Measurements from ENCODE around the gene RP2. TPM values are rescaled to one million over a fixed set of nuclear protein-coding genes. Genes with fewer than 3 reads are reported as not detected.
A peak's percentile ranks its signal among the peaks of the same experiment; 100 is the strongest.

RP2 gene
- polyA plus RNA-seq, 2 of the 4 experiments (the other 2 are of a cell fraction) = 14.0 to 14.8 TPM

DNA sequence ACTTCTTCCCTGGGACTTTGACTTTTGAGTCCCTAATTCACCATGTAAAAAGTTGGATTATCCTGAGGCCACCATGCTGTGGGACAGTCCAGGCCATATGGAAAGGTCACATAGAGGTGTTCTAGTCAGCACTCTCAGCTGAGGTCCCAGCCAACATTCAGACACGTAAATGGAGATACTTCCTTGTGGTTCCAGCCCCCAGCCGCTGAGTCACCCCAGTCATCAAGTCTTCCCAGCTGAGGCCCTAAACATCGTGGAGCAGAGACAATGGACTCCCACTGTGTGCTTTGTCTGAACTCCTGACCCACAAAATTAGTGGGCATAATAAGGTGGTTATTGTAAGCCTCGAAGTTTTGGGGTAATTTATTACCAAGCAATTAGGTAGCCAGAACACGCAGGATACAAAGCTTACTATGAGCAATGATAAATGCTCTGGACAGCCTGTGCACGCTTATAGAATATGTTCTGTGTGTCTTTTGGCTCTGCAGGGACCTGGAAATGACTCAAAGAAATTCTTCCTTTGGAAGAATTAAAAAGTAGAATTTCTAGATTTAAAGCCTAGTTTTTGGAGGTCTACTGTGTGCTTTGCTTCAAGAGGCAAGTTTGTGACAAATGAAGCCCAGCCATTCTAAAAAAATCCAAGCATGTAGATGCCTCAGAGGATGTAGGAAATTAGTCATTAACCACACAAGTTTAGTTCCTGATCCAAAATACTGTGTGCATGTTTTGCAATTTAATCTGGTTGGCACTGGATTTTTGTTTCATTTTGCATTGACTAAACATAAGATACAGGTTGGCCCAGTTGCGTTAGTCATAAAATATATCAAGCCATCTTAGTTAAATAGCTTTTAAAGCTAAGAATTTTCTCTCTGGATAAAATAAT is 44.7 kb upstream of the RP2 start:
- no peaks in the 10 kb centered on the region for H3K9me3 ChIP-seq
- no peak for TF ChIP-seq ZFP36 (IDR thresholded peaks at IDR 0.05; ENCODE audit: borderline replicate concordance, partially characterized antibody)
- peak in 1 of 2 experiments; percentile 20; a peak in 1 of 5 replicates for TF ChIP-seq JUN (IDR thresholded peaks at IDR 0.05)
- TF ChIP-seq CHD2 (IDR thresholded peaks at IDR 0.05; ENCODE audit: low read length, partially characterized antibody) = no peak
- TF ChIP-seq RNF2 (IDR thresholded peaks at IDR 0.05; ENCODE audit: borderline replicate concordance, low read depth) = no peak
- TF ChIP-seq, protein P1, sequence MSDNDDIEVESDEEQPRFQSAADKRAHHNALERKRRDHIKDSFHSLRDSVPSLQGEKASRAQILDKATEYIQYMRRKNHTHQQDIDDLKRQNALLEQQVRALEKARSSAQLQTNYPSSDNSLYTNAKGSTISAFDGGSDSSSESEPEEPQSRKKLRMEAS (IDR thresholded peaks at IDR 0.05) = peak; percentile 64; the same call in 1 of the 2 replicates
- TF ChIP-seq MAFK (IDR thresholded peaks at IDR 0.05; ENCODE audit: partially characterized antibody) = peak; percentile 26
- TF ChIP-seq, protein P2, sequence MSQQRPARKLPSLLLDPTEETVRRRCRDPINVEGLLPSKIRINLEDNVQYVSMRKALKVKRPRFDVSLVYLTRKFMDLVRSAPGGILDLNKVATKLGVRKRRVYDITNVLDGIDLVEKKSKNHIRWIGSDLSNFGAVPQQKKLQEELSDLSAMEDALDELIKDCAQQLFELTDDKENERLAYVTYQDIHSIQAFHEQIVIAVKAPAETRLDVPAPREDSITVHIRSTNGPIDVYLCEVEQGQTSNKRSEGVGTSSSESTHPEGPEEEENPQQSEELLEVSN (IDR thresholded peaks at IDR 0.05; ENCODE audit: borderline replicate concordance, low read depth) = 0 out of 2 replicates have a peak, but pooled peaks have one; percentile 55
- TF ChIP-seq RAD21 (conservative IDR thresholded peaks at IDR 0.05 in 1 of 2, IDR thresholded peaks at IDR 0.05 in 1 of 2) = 0 out of 5 replicates have a peak, but pooled peaks have one; percentile 2 to 5
- no peak for TF ChIP-seq NPAS2 (CRISPR knock-in tag; IDR thresholded peaks at IDR 0.05; ENCODE audit: borderline replicate concordance)
- 0 out of 2 replicates have a peak, but pooled peaks have one; percentile 6 for TF ChIP-seq FOSL2 (IDR thresholded peaks at IDR 0.05)
- TF ChIP-seq FOSL2 (CRISPR knock-in tag; IDR thresholded peaks at IDR 0.05) = peak; percentile 75
- peak; percentile 60 to 77; a peak in 3 of 4 replicates for TF ChIP-seq CEBPB (IDR thresholded peaks at IDR 0.05)
- peak; percentile 38 for TF ChIP-seq JUNB (IDR thresholded peaks at IDR 0.05)
- TF ChIP-seq, protein P3, sequence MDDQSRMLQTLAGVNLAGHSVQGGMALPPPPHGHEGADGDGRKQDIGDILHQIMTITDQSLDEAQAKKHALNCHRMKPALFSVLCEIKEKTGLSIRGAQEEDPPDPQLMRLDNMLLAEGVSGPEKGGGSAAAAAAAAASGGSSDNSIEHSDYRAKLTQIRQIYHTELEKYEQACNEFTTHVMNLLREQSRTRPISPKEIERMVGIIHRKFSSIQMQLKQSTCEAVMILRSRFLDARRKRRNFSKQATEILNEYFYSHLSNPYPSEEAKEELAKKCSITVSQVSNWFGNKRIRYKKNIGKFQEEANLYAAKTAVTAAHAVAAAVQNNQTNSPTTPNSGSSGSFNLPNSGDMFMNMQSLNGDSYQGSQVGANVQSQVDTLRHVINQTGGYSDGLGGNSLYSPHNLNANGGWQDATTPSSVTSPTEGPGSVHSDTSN (IDR thresholded peaks at IDR 0.05) = peak; percentile 15; the same call in 1 of the 2 replicates
- peak; percentile 58; the same call in 1 of the 2 replicates for TF ChIP-seq GATA3 (IDR thresholded peaks at IDR 0.05; ENCODE audit: borderline replicate concordance)
- WGBS (ENCODE audit: missing lambda C conversion rate) = 0% methylated on average over 6 of the region's 7 CpGs
- ChIA-PET POLR2A (interaction anchor here (0.6 to 2.8 kb wide), 5 partner anchors 22 to 237 kb away, joined by 3 to 28 read pairs (median 7); partner anchors contain the start of gene SLC9A7), CTCF (interaction anchor here (1.0 to 11.3 kb wide), 6 partner anchors 10 to 245 kb away, joined by 3 to 183 read pairs (median 6); partner anchors contain the start of gene SLC9A7)
- H3K4me2 ChIP-seq = peak overlapping the region; percentile 77
- H3K27ac ChIP-seq = peak overlapping the region; percentile 90 to 91
- FAIRE-seq (peak; percentile 99), ATAC-seq (peak; percentile 90 to 93), DNase-seq (ENCODE audit: low read depth in 1 of 2, low spot score in 1 of 2) (peak; percentile 65 to 90)
- H3K4me1 ChIP-seq = peaks cover 30% of the 10 kb centered on the region
- no peak overlapping the region for H3K4me3 ChIP-seq

DNA sequence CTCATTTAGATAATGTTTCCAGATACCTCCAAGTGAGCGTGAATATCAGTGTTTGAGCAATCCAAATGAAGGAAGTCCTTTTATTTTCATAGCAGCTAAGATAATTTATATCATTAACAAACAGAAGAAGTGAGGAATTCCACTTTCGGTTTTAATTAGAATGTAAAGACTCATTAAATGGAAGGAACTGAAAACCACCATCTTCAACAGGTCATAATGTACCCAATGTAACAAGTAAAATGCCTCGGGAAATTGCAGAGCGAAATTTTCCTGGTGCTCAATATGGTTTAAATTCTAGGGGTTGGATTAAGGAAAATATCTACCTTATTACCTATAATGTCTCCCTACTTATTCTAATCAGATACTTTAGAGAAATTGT is 44.0 kb upstream of the RP2 start:
- no peak overlapping the region for H3K4me3 ChIP-seq
- H3K9me3 ChIP-seq = no peaks in the 10 kb centered on the region

More for the DNA sequence above, 44.0 kb upstream of the RP2 start:
- FAIRE-seq (no peak), DNase-seq (ENCODE audit: low read depth in 1 of 2, low spot score in 1 of 2) (no peak), ATAC-seq (no peak)
- WGBS (ENCODE audit: missing lambda C conversion rate) = 43% methylated on average over 4 of the region's 4 CpGs
- POLR2A ChIA-PET = interaction anchor here (0.6 to 2.8 kb wide), 4 partner anchors 23 to 238 kb away, joined by 3 to 28 read pairs (median 7); partner anchors contain the start of gene SLC9A7
- Histone ChIP-seq H3K27ac (peak overlapping the region; percentile 90 to 91), H3K4me1 (peaks cover 30% of the 10 kb centered on the region), H3K4me2 (peak overlapping the region; percentile 77)
- no peak for TF ChIP-seq RNF2 (IDR thresholded peaks at IDR 0.05; ENCODE audit: borderline replicate concordance, low read depth)
- TF ChIP-seq RAD21 (conservative IDR thresholded peaks at IDR 0.05 in 1 of 2, IDR thresholded peaks at IDR 0.05 in 1 of 2) = no peak
- no peak for TF ChIP-seq BHLHE40 (IDR thresholded peaks at IDR 0.05; ENCODE audit: low read depth, low read length)
- TF ChIP-seq FOSL2 (IDR thresholded peaks at IDR 0.05) = no peak
- TF ChIP-seq FOSL2 (CRISPR knock-in tag; IDR thresholded peaks at IDR 0.05) = no peak
- TF ChIP-seq MAFK (IDR thresholded peaks at IDR 0.05; ENCODE audit: partially characterized antibody) = no peak
- no peak for TF ChIP-seq HOXB13 (CRISPR knock-in tag; IDR thresholded peaks at IDR 0.05; ENCODE audit: low read depth)
- no peak for TF ChIP-seq JUNB (IDR thresholded peaks at IDR 0.05)
- no peak for TF ChIP-seq POLR2AphosphoS2 (conservative IDR thresholded peaks at IDR 0.05; ENCODE audit: low read length)
- TF ChIP-seq MAZ (IDR thresholded peaks at IDR 0.05; ENCODE audit: borderline replicate concordance, low read depth, low read length) = no peak
- TF ChIP-seq, protein P2 (IDR thresholded peaks at IDR 0.05; ENCODE audit: borderline replicate concordance, low read depth) = no peak
- TF ChIP-seq, protein P4, sequence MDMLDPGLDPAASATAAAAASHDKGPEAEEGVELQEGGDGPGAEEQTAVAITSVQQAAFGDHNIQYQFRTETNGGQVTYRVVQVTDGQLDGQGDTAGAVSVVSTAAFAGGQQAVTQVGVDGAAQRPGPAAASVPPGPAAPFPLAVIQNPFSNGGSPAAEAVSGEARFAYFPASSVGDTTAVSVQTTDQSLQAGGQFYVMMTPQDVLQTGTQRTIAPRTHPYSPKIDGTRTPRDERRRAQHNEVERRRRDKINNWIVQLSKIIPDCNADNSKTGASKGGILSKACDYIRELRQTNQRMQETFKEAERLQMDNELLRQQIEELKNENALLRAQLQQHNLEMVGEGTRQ (IDR thresholded peaks at IDR 0.05) = no peak
- TF ChIP-seq GATA3 (IDR thresholded peaks at IDR 0.05; ENCODE audit: borderline replicate concordance) = no peak
- TF ChIP-seq KDM5A (IDR thresholded peaks at IDR 0.05) = no peak
- TF ChIP-seq CBX2 (IDR thresholded peaks at IDR 0.05; ENCODE audit: borderline replicate concordance, low read depth) = no peak
- no peak for TF ChIP-seq ZSCAN20 (CRISPR knock-in tag; IDR thresholded peaks at IDR 0.05)
- TF ChIP-seq HDAC2 (IDR thresholded peaks at IDR 0.05) = no peak
- no peak for TF ChIP-seq CBX8 (IDR thresholded peaks at IDR 0.05)
- no peak for TF ChIP-seq FOXS1 (CRISPR knock-in tag; IDR thresholded peaks at IDR 0.05)
- TF ChIP-seq ZFP36 (IDR thresholded peaks at IDR 0.05; ENCODE audit: borderline replicate concordance, partially characterized antibody) = no peak
- no peak for TF ChIP-seq EHMT2 (IDR thresholded peaks at IDR 0.05; ENCODE audit: low read depth)
- CTCF ChIA-PET = interaction anchor here (1.0 to 11.3 kb wide), 3 partner anchors 22 to 245 kb away, joined by 4 to 183 read pairs (median 14); partner anchors contain the start of gene SLC9A7

All from A549 (cell line).